ENCODE measurements around the gene CACNA1B. TPM values are rescaled to one million over a fixed set of nuclear protein-coding genes. Genes with fewer than 3 reads are reported as not detected.

Gene CACNA1B
- polyA plus RNA-seq, 1 experiment: 0.01 TPM

DNA sequence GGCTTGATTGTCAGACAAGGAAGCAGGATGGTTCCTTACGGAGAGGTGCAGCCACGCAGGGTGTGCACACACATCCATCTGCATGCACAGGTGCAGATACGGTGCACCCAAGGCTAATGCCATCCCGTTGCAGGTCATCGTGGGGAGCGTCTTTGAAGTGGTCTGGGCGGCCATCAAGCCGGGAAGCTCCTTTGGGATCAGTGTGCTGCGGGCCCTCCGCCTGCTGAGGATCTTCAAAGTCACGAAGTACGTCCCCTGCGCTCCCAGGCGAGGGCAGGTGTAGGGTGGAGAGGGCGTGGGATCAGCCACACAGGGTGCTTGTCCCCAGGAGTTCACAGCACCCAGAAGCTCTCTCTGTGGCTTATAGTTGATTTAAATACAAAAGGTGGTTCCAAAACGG is 106.4 kb downstream of the CACNA1B start:
- DNase-seq (ENCODE audit: low read depth): no peak
- Histone ChIP-seq H3K27me3 (ENCODE audit: control insufficient read depth, insufficient read depth, low read length) (no peaks in the 10 kb centered on the region), H3K4me3 (ENCODE audit: low read depth, low read length) (no peak overlapping the region), H3K36me3 (ENCODE audit: control insufficient read depth, insufficient read depth, low read length) (no peaks in the 10 kb centered on the region)
- POLR2A ChIA-PET: no interaction called here
- TF ChIP-seq, protein P1, sequence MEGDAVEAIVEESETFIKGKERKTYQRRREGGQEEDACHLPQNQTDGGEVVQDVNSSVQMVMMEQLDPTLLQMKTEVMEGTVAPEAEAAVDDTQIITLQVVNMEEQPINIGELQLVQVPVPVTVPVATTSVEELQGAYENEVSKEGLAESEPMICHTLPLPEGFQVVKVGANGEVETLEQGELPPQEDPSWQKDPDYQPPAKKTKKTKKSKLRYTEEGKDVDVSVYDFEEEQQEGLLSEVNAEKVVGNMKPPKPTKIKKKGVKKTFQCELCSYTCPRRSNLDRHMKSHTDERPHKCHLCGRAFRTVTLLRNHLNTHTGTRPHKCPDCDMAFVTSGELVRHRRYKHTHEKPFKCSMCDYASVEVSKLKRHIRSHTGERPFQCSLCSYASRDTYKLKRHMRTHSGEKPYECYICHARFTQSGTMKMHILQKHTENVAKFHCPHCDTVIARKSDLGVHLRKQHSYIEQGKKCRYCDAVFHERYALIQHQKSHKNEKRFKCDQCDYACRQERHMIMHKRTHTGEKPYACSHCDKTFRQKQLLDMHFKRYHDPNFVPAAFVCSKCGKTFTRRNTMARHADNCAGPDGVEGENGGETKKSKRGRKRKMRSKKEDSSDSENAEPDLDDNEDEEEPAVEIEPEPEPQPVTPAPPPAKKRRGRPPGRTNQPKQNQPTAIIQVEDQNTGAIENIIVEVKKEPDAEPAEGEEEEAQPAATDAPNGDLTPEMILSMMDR (IDR thresholded peaks at IDR 0.05; ENCODE audit: insufficient read depth, low read depth, low read length): no peak
- CTCF ChIA-PET: no interaction called here

DNA sequence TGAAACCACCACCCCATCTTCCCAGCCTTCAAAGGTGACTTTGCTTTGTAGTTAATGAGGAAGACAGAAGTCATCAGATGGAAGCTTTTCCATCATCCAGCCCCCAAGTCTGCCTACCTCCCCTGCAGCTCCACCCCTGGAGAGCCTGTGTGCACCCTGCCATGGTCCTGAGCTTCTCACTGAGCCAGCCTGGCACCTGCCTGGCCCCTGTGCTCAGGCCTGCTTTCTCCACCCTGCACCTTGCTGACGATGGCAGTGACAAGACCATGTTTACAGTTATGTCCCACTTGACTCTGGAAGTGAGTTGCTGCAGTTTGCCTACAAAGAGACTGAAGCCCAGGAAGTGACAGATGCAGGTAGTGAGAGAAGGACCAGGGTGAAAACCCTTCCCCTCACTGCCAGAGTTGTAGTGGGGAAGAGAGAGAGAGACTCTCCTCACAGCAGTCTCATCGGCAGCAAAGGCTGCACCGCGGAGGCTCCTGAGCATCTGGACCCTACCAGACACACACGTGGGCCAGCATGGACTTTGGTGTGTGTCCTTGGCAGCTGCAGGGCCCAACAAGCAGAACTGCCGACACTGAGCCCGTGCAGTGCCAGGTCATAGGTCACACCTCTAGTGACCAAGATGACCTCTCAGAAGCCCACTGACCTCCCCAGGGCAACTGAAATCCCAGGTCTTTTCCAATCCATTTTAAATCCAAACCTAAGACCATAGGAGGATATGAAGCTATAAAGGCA is 107.1 kb downstream of the CACNA1B start:
- Histone ChIP-seq H3K27me3 (ENCODE audit: control insufficient read depth, insufficient read depth, low read length) (no peaks in the 10 kb centered on the region), H3K36me3 (ENCODE audit: control insufficient read depth, insufficient read depth, low read length) (no peaks in the 10 kb centered on the region), H3K4me3 (ENCODE audit: low read depth, low read length) (no peak overlapping the region)
- DNase-seq (ENCODE audit: low read depth): no peak
- ChIA-PET CTCF (no interaction called here), POLR2A (no interaction called here)
- TF ChIP-seq, protein P1 (IDR thresholded peaks at IDR 0.05; ENCODE audit: insufficient read depth, low read depth, low read length): no peak

DNA sequence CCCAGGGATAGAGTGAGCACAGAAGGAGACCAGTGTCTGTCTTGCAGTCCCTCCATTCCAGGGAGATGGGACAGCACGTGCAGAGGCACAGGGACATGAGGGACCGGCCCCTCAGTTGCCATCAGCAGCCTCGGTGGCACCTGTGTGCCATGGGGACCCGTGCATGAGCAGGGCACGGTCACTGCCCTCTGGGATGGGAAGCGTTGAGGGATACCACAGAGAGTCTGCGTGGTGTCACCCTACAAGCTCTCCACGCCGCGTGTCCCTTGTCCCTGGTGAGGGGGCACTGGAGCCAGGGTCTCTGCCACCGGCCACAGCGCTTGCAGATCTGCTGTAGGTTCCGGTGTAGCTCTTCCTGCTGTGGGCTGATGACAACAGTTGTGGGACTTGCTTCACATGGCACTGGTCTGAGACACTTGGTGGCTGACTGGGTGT is 108.1 kb downstream of the CACNA1B start:
- Histone ChIP-seq H3K36me3 (ENCODE audit: control insufficient read depth, insufficient read depth, low read length) (no peaks in the 10 kb centered on the region), H3K4me3 (ENCODE audit: low read depth, low read length) (no peak overlapping the region), H3K27me3 (ENCODE audit: control insufficient read depth, insufficient read depth, low read length) (no peaks in the 10 kb centered on the region)
- ChIA-PET CTCF (no interaction called here), POLR2A (no interaction called here)
- TF ChIP-seq, protein P1 (IDR thresholded peaks at IDR 0.05; ENCODE audit: insufficient read depth, low read depth, low read length): no peak
- no peak for DNase-seq (ENCODE audit: low read depth)

DNA sequence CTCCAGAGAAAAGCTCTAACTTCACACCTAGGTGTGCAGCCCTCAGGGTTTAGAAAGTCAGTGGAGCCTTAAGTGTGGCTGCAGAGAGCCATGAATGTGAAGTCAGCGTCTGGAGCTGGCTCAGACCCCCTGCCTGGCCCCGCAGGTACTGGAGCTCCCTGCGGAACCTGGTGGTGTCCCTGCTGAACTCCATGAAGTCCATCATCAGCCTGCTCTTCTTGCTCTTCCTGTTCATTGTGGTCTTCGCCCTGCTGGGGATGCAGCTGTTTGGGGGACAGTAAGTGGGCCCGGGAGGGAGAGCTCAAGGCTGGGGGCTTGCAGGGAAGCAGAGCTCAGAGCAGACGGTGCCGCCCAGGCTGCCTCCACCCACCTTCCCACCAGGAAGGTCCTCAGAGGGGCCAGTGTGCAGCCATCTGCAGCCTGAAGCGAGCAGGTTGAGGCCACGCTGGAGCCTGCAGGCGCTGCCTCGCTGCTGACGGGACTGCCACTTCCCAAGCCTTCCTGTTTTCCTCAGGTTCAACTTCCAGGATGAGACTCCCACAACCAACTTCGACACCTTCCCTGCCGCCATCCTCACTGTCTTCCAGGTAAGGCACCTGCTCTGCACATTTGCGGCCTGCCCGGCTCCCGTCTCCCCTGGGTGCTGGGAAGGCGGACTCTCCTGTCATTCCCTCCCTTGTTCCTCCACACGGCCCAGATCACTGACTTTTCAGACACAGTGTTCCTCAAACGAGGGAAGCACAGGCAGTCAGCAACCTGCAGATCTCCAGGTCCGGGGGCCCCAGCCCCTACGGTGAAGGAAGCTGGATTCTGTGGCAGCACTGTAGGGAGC is 108.9 kb downstream of the CACNA1B start:
- ChIA-PET POLR2A (no interaction called here), CTCF (no interaction called here)
- DNase-seq (ENCODE audit: low read depth): no peak
- Histone ChIP-seq H3K36me3 (ENCODE audit: control insufficient read depth, insufficient read depth, low read length) (no peaks in the 10 kb centered on the region), H3K27me3 (ENCODE audit: control insufficient read depth, insufficient read depth, low read length) (no peaks in the 10 kb centered on the region), H3K4me3 (ENCODE audit: low read depth, low read length) (no peak overlapping the region)
- TF ChIP-seq, protein P1 (IDR thresholded peaks at IDR 0.05; ENCODE audit: insufficient read depth, low read depth, low read length): no peak

DNA sequence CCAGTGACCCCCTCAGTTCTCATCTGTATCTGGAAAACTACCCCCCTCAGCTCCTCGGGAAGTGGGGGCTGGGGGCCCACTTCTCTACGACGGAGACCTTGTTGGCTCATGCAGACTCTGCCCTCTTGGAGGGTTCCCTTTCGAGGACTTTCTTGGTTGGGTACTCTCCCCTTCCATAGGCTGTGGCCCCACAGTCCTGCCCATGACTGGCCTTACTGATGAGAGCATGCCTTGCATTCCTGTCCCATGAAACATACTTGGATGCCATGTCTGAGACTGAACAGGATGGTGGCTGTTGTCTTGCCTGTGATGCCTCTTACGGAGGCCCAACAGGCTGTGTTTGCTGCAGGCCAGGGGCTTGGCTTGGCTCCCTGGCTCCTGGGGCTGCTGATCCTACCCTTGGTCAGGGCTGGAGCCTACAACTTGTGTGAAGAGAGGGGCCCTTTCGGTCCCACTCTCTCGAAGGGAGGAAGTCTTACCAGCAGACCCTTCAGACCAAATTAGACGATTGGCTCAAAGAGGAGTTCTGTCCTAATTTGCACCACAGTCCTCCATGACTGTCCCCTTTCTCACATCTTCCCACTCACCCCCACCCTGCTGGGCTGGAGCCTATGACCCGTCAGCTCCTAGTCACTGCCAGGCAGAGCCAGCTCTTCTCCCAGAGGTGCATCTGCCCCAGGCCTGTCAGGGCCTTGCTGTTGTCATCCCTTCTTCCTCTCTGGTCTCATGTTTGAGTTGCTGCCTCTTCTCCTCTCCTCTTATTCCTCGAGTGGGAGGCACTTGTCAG is 109.9 kb downstream of the CACNA1B start:
- TF ChIP-seq, protein P1 (IDR thresholded peaks at IDR 0.05; ENCODE audit: insufficient read depth, low read depth, low read length): no peak
- Histone ChIP-seq H3K36me3 (ENCODE audit: control insufficient read depth, insufficient read depth, low read length) (no peaks in the 10 kb centered on the region), H3K27me3 (ENCODE audit: control insufficient read depth, insufficient read depth, low read length) (no peaks in the 10 kb centered on the region), H3K4me3 (ENCODE audit: low read depth, low read length) (no peak overlapping the region)
- ChIA-PET CTCF (no interaction called here), POLR2A (no interaction called here)
- DNase-seq (ENCODE audit: low read depth): no peak
